ENCODE results near the gene ADGRG4.

The ADGRG4 gene

GRCh38 chrX:136310411-136310810, 9.6 kb downstream of the ADGRG4 start:
- Histone ChIP-seq H3K4me3 (no peak overlapping the region), H3K36me3 (ENCODE audit: insufficient read depth, low read length) (no peaks in the 10 kb centered on the region), H3K27ac (no peak overlapping the region), H3K9ac (ENCODE audit: insufficient read length) (no peak overlapping the region), H3K9me3 (ENCODE audit: low read depth, low read length) (no peaks in the 10 kb centered on the region)
- DNase-seq (ENCODE audit: low read depth, low spot score): no peak
- no peak for TF ChIP-seq POLR2AphosphoS5 (IDR thresholded peaks at IDR 0.05; ENCODE audit: borderline replicate concordance, low read depth, low read length)
- TF ChIP-seq EZH2 (IDR thresholded peaks at IDR 0.05): no peak
- no peak for TF ChIP-seq FOXP2 (optimal IDR thresholded peaks at IDR 0.05; ENCODE audit: control extremely low read depth, extremely low read length, insufficient read depth)

- no peaks in the 10 kb centered on the region for H3K36me3 ChIP-seq (ENCODE audit: insufficient read depth, low read length)
- H3K27ac ChIP-seq: no peak overlapping the region
- no peak overlapping the region for H3K4me3 ChIP-seq
- no peak for TF ChIP-seq EZH2 (IDR thresholded peaks at IDR 0.05)
- TF ChIP-seq POLR2AphosphoS5 (IDR thresholded peaks at IDR 0.05; ENCODE audit: borderline replicate concordance, low read depth, low read length): no peak
- no peak for TF ChIP-seq FOXP2 (optimal IDR thresholded peaks at IDR 0.05; ENCODE audit: control extremely low read depth, extremely low read length, insufficient read depth)
- no peaks in the 10 kb centered on the region for H3K9me3 ChIP-seq (ENCODE audit: low read depth, low read length)
- no peak overlapping the region for H3K9ac ChIP-seq (ENCODE audit: insufficient read length)
- no peak for DNase-seq (ENCODE audit: low read depth, low spot score)
These were observed 17.4 kb downstream of the ADGRG4 start for GRCh38 chrX:136318156-136318555.

GRCh38 chrX:136318895-136319597, 18.3 kb downstream of the ADGRG4 start:
- Histone ChIP-seq H3K9ac (ENCODE audit: insufficient read length) (no peak overlapping the region), H3K9me3 (ENCODE audit: low read depth, low read length) (no peaks in the 10 kb centered on the region), H3K27ac (no peak overlapping the region), H3K4me3 (no peak overlapping the region), H3K36me3 (ENCODE audit: insufficient read depth, low read length) (no peaks in the 10 kb centered on the region)
- TF ChIP-seq POLR2AphosphoS5 (IDR thresholded peaks at IDR 0.05; ENCODE audit: borderline replicate concordance, low read depth, low read length): no peak
- TF ChIP-seq FOXP2 (optimal IDR thresholded peaks at IDR 0.05; ENCODE audit: control extremely low read depth, extremely low read length, insufficient read depth): no peak
- TF ChIP-seq EZH2 (IDR thresholded peaks at IDR 0.05): no peak
- no peak for DNase-seq (ENCODE audit: low read depth, low spot score)

- H3K36me3 ChIP-seq (ENCODE audit: insufficient read depth, low read length): no peaks in the 10 kb centered on the region
- no peak overlapping the region for H3K27ac ChIP-seq
- no peak for TF ChIP-seq FOXP2 (optimal IDR thresholded peaks at IDR 0.05; ENCODE audit: control extremely low read depth, extremely low read length, insufficient read depth)
- TF ChIP-seq EZH2 (IDR thresholded peaks at IDR 0.05): no peak
- TF ChIP-seq POLR2AphosphoS5 (IDR thresholded peaks at IDR 0.05; ENCODE audit: borderline replicate concordance, low read depth, low read length): no peak
- H3K9ac ChIP-seq (ENCODE audit: insufficient read length): no peak overlapping the region
- no peak overlapping the region for H3K4me3 ChIP-seq
- no peak for DNase-seq (ENCODE audit: low read depth, low spot score)
- no peaks in the 10 kb centered on the region for H3K9me3 ChIP-seq (ENCODE audit: low read depth, low read length)
These were observed 18.8 kb downstream of the ADGRG4 start for GRCh38 chrX:136319600-136319999.

GRCh38 chrX:136321532-136321931, 20.8 kb downstream of the ADGRG4 start:
- Histone ChIP-seq H3K36me3 (ENCODE audit: insufficient read depth, low read length) (no peaks in the 10 kb centered on the region), H3K9me3 (ENCODE audit: low read depth, low read length) (no peaks in the 10 kb centered on the region), H3K9ac (ENCODE audit: insufficient read length) (no peak overlapping the region), H3K4me3 (no peak overlapping the region), H3K27ac (no peak overlapping the region)
- TF ChIP-seq EZH2 (IDR thresholded peaks at IDR 0.05): no peak
- no peak for TF ChIP-seq POLR2AphosphoS5 (IDR thresholded peaks at IDR 0.05; ENCODE audit: borderline replicate concordance, low read depth, low read length)
- TF ChIP-seq FOXP2 (optimal IDR thresholded peaks at IDR 0.05; ENCODE audit: control extremely low read depth, extremely low read length, insufficient read depth): no peak
- no peak for DNase-seq (ENCODE audit: low read depth, low spot score)

GRCh38 chrX:136322064-136322463, 21.3 kb downstream of the ADGRG4 start:
- Histone ChIP-seq H3K9me3 (ENCODE audit: low read depth, low read length) (no peaks in the 10 kb centered on the region), H3K9ac (ENCODE audit: insufficient read length) (no peak overlapping the region), H3K27ac (no peak overlapping the region), H3K4me3 (no peak overlapping the region), H3K36me3 (ENCODE audit: insufficient read depth, low read length) (no peaks in the 10 kb centered on the region)
- DNase-seq (ENCODE audit: low read depth, low spot score): no peak
- no peak for TF ChIP-seq FOXP2 (optimal IDR thresholded peaks at IDR 0.05; ENCODE audit: control extremely low read depth, extremely low read length, insufficient read depth)
- TF ChIP-seq EZH2 (IDR thresholded peaks at IDR 0.05): no peak
- TF ChIP-seq POLR2AphosphoS5 (IDR thresholded peaks at IDR 0.05; ENCODE audit: borderline replicate concordance, low read depth, low read length): no peak

- H3K4me3 ChIP-seq: no peak overlapping the region
- TF ChIP-seq EZH2 (IDR thresholded peaks at IDR 0.05): no peak
- TF ChIP-seq FOXP2 (optimal IDR thresholded peaks at IDR 0.05; ENCODE audit: control extremely low read depth, extremely low read length, insufficient read depth): no peak
- TF ChIP-seq POLR2AphosphoS5 (IDR thresholded peaks at IDR 0.05; ENCODE audit: borderline replicate concordance, low read depth, low read length): no peak
- no peaks in the 10 kb centered on the region for H3K9me3 ChIP-seq (ENCODE audit: low read depth, low read length)
- H3K27ac ChIP-seq: no peak overlapping the region
- no peak for DNase-seq (ENCODE audit: low read depth, low spot score)
- H3K9ac ChIP-seq (ENCODE audit: insufficient read length): no peak overlapping the region
- no peaks in the 10 kb centered on the region for H3K36me3 ChIP-seq (ENCODE audit: insufficient read depth, low read length)
These were observed 24.6 kb downstream of the ADGRG4 start for GRCh38 chrX:136325377-136325776.

GRCh38 chrX:136328933-136329332, 28.2 kb downstream of the ADGRG4 start:
- Histone ChIP-seq H3K4me3 (no peak overlapping the region), H3K9ac (ENCODE audit: insufficient read length) (no peak overlapping the region), H3K36me3 (ENCODE audit: insufficient read depth, low read length) (no peaks in the 10 kb centered on the region), H3K27ac (no peak overlapping the region), H3K9me3 (ENCODE audit: low read depth, low read length) (no peaks in the 10 kb centered on the region)
- no peak for DNase-seq (ENCODE audit: low read depth, low spot score)
- no peak for TF ChIP-seq EZH2 (IDR thresholded peaks at IDR 0.05)
- no peak for TF ChIP-seq FOXP2 (optimal IDR thresholded peaks at IDR 0.05; ENCODE audit: control extremely low read depth, extremely low read length, insufficient read depth)
- TF ChIP-seq POLR2AphosphoS5 (IDR thresholded peaks at IDR 0.05; ENCODE audit: borderline replicate concordance, low read depth, low read length): no peak

GRCh38 chrX:136336623-136337022, 35.9 kb downstream of the ADGRG4 start:
- DNase-seq (ENCODE audit: low read depth, low spot score): no peak
- H3K36me3 ChIP-seq (ENCODE audit: insufficient read depth, low read length): no peaks in the 10 kb centered on the region
- H3K9me3 ChIP-seq (ENCODE audit: low read depth, low read length): no peaks in the 10 kb centered on the region
- H3K4me3 ChIP-seq: no peak overlapping the region
- no peak overlapping the region for H3K9ac ChIP-seq (ENCODE audit: insufficient read length)
- TF ChIP-seq EZH2 (IDR thresholded peaks at IDR 0.05): no peak
- TF ChIP-seq POLR2AphosphoS5 (IDR thresholded peaks at IDR 0.05; ENCODE audit: borderline replicate concordance, low read depth, low read length): no peak
- TF ChIP-seq FOXP2 (optimal IDR thresholded peaks at IDR 0.05; ENCODE audit: control extremely low read depth, extremely low read length, insufficient read depth): no peak
- H3K27ac ChIP-seq: no peak overlapping the region
